Ascending aorta (tissue), 2 donors: ENCODE data around the gene ZBTB20. TPM values are rescaled to one million over a fixed set of nuclear protein-coding genes. Genes with fewer than 3 reads are reported as not detected.

Experiments
- DNase-seq, 2 donors: peaks; one replicate each; pipeline ENCODE4 v3.0.0-alpha.2; 2019; ENCODE audit warnings: low spot score in 2 of 2
- H3K27ac ChIP-seq, 2 donors: fragments of 200-600 bp; sonication (generic); one replicate each; pipeline ENCODE4 v1.5.1; 2016 to 2017; ENCODE audit warnings: mild to moderate bottlenecking in 1 of 2
- H3K27me3 ChIP-seq: fragments of 200-600 bp; sonication (generic); one replicate; pipeline ENCODE4 v1.5.1; 2017
- H3K36me3 ChIP-seq, 2 donors: fragments of 200-600 bp; sonication (generic); one replicate each; pipeline ENCODE4 v1.5.1; 2016
- H3K4me1 ChIP-seq, 2 donors: fragments of 200-600 bp; sonication (generic); one replicate each; pipeline ENCODE4 v1.5.1; 2016 to 2017; ENCODE audit warnings: mild to moderate bottlenecking in 1 of 2
- H3K4me3 ChIP-seq, 2 donors: fragments of 200-600 bp; sonication (generic); one replicate each; pipeline ENCODE4 v1.5.1; 2016 to 2017; ENCODE audit warnings: mild to moderate bottlenecking in 1 of 2
- H3K9me3 ChIP-seq, 2 donors: fragments of 200-600 bp; sonication (generic); one replicate each; pipeline ENCODE4 v1.5.1; 2016
- CTCF ChIP-seq, 3 experiments: fragments of 200-600 bp in 2 of 3; fragments of 450-650 bp in 1 of 3; sonication (generic) in 2 of 3; IDR thresholded peaks; one replicate each; pipeline ENCODE4 v1.5.1; 2016 to 2019; ENCODE audit warnings: antibody characterized with exemption in 3 of 3, mild to moderate bottlenecking in 1 of 3, moderate library complexity in 1 of 3
- intact Hi-C: fragments of 100-400 bp; cut with DNase I; formaldehyde crosslinking; loops from one replicate; pipeline ENCODE4 v1.15.1; 2023
- total RNA-seq: library from RNA; depleted of rRNA; stranded (reverse); fragments of >200 nt; gene quantifications from one replicate; pipeline ENCODE4 v1.1.0, GENCODE V29; 2016

ZBTB20 gene
- total RNA-seq, 1 donor from 2014 or later: 60.3 TPM

- no peak overlapping the region for H3K27ac ChIP-seq
Measured at GRCh38 chr3:114892880-114893279, 254.2 kb downstream of the ZBTB20 start.

GRCh38 chr3:114892131-114892879 is 254.8 kb downstream of the ZBTB20 start:
- DNase-seq: no peak
- Histone ChIP-seq H3K27ac (no peak overlapping the region), H3K4me1 (peaks cover 0 to 3% of the 10 kb centered on the region in 2 donors), H3K9me3 (no peaks in the 10 kb centered on the region), H3K4me3 (no peak overlapping the region), H3K36me3 (no peaks in the 10 kb centered on the region), H3K27me3 (no peaks in the 10 kb centered on the region)
- TF ChIP-seq CTCF (IDR thresholded peaks at IDR 0.05): no peak
- intact Hi-C loops: no loop called here

More at GRCh38 chr3:114892880-114893279, 254.2 kb downstream of the ZBTB20 start:
- no peak for DNase-seq
- intact Hi-C loops: no loop called here
- TF ChIP-seq CTCF (IDR thresholded peaks at IDR 0.05): no peak
- peaks cover 0 to 3% of the 10 kb centered on the region in 2 donors for H3K4me1 ChIP-seq
- no peaks in the 10 kb centered on the region for H3K9me3 ChIP-seq
- H3K4me3 ChIP-seq: no peak overlapping the region
- no peaks in the 10 kb centered on the region for H3K27me3 ChIP-seq
- no peaks in the 10 kb centered on the region for H3K36me3 ChIP-seq

GRCh38 chr3:114887806-114888205 is 259.3 kb downstream of the ZBTB20 start:
- no peak for DNase-seq

GRCh38 chr3:114886905-114887304 is 260.2 kb downstream of the ZBTB20 start:
- TF ChIP-seq CTCF (IDR thresholded peaks at IDR 0.05): no peak
- intact Hi-C loops: no loop called here

More at GRCh38 chr3:114887806-114888205, 259.3 kb downstream of the ZBTB20 start:
- Histone ChIP-seq H3K4me3 (no peak overlapping the region), H3K27ac (no peak overlapping the region), H3K4me1 (peaks cover 0 to 3% of the 10 kb centered on the region in 2 donors), H3K9me3 (no peaks in the 10 kb centered on the region), H3K36me3 (no peaks in the 10 kb centered on the region), H3K27me3 (no peaks in the 10 kb centered on the region)
- TF ChIP-seq CTCF (IDR thresholded peaks at IDR 0.05): no peak
- intact Hi-C loops: no loop called here

GRCh38 chr3:114884213-114884923 is 262.7 kb downstream of the ZBTB20 start:
- no peak overlapping the region for H3K27ac ChIP-seq
- H3K9me3 ChIP-seq: no peaks in the 10 kb centered on the region
- intact Hi-C loops: no loop called here
- no peak for TF ChIP-seq CTCF (IDR thresholded peaks at IDR 0.05)
- no peaks in the 10 kb centered on the region for H3K27me3 ChIP-seq
- H3K4me1 ChIP-seq: peaks cover 0 to 4% of the 10 kb centered on the region in 2 donors
- no peak overlapping the region for H3K4me3 ChIP-seq
- H3K36me3 ChIP-seq: no peaks in the 10 kb centered on the region
- DNase-seq: no peak

More at GRCh38 chr3:114886905-114887304, 260.2 kb downstream of the ZBTB20 start:
- Histone ChIP-seq H3K9me3 (no peaks in the 10 kb centered on the region), H3K4me1 (no peaks in the 10 kb centered on the region), H3K27me3 (no peaks in the 10 kb centered on the region), H3K27ac (no peak overlapping the region), H3K36me3 (no peaks in the 10 kb centered on the region), H3K4me3 (no peak overlapping the region)
- DNase-seq: no peak
